Occipital lobe (tissue), 2 donors: Measurements from ENCODE around the gene SFXN2. TPM values are rescaled to one million over a fixed set of nuclear protein-coding genes. Genes with fewer than 3 reads are reported as not detected.
"Not testable (repeated sequence)": the region's sequence is repeated elsewhere in the genome, so short reads cannot be mapped to it uniquely, and the experiment has no call there.

Source experiments
- DNase-seq: peaks from one replicate; lab custom pipeline; 2025; lab: John Stamatoyannopoulos, UW
- total RNA-seq: library from RNA; depleted of rRNA; stranded (reverse); fragments of >200 nt; gene quantifications from one replicate; pipeline ENCODE4 v1.2.3, GENCODE V29; 2014

SFXN2 gene
- total RNA-seq, 1 donor from 2014 or later: 4.8 TPM

- no peak for DNase-seq
Measured at GRCh38 chr10:102681696-102682095, 32.7 kb upstream of the SFXN2 start.

- DNase-seq: no peak
Measured at GRCh38 chr10:102682416-102682815, 32.0 kb upstream of the SFXN2 start.

GRCh38 chr10:102682981-102683380 lies 31.5 kb upstream of the SFXN2 start:
- DNase-seq: no peak

GRCh38 chr10:102683736-102684135 lies 30.7 kb upstream of the SFXN2 start:
- DNase-seq: no peak

- DNase-seq: no peak
Measured at GRCh38 chr10:102691285-102692066, 23.0 kb upstream of the SFXN2 start.

GRCh38 chr10:102695401-102695800 lies 19.0 kb upstream of the SFXN2 start:
- not testable (repeated sequence) for DNase-seq

- DNase-seq: no peak
Measured at GRCh38 chr10:102696736-102697135, 17.7 kb upstream of the SFXN2 start.

GRCh38 chr10:102698894-102699293 lies 15.5 kb upstream of the SFXN2 start:
- no peak for DNase-seq

- no peak for DNase-seq
Measured at GRCh38 chr10:102701272-102701671, 13.2 kb upstream of the SFXN2 start.

- no peak for DNase-seq
Measured at GRCh38 chr10:102701796-102702195, 12.6 kb upstream of the SFXN2 start.

GRCh38 chr10:102702742-102703141 lies 11.7 kb upstream of the SFXN2 start:
- no peak for DNase-seq

- DNase-seq: no peak
Measured at GRCh38 chr10:102704915-102705314, 9.5 kb upstream of the SFXN2 start.

- no peak for DNase-seq
Measured at GRCh38 chr10:102705531-102705930, 8.9 kb upstream of the SFXN2 start.

- no peak for DNase-seq
Measured at GRCh38 chr10:102710609-102711008, 3.8 kb upstream of the SFXN2 start.

- no peak for DNase-seq
Measured at GRCh38 chr10:102712089-102712488, 2.3 kb upstream of the SFXN2 start.

- no peak for DNase-seq
Measured at GRCh38 chr10:102712843-102713538, 1.4 kb upstream of the SFXN2 start.

GRCh38 chr10:102713539-102713813 lies 960 bp upstream of the SFXN2 start:
- no peak for DNase-seq

- DNase-seq: peak; percentile 98
Measured at GRCh38 chr10:102713814-102714620, 419 bp upstream of the SFXN2 start, which contains the start of gene ARL3. Gene ARL3, minus strand, starts transcription at chr10:102714397. Its CDS starts 122 bp downstream, at chr10:102714275.

GRCh38 chr10:102715880-102716279 lies 1.4 kb downstream of the SFXN2 start:
- no peak for DNase-seq

- not testable (repeated sequence) for DNase-seq
Measured at GRCh38 chr10:102716900-102717565, 2.6 kb downstream of the SFXN2 start.

GRCh38 chr10:102718220-102718619 lies 3.8 kb downstream of the SFXN2 start:
- no peak for DNase-seq

GRCh38 chr10:102720337-102720736 lies 5.9 kb downstream of the SFXN2 start:
- no peak for DNase-seq
